PC-9 (cell line): ENCODE data around the gene EIF5.

Source experiments
- EZH2 ChIP-seq: fragments of 200-600 bp; sonication (generic); IDR thresholded peaks from 2 replicates; pipeline ENCODE4 v1.8.0; 2017; ENCODE audit warnings: antibody characterized with exemption, low read depth
- TF ChIP-seq, protein P1 (sequence below): fragments of 200-600 bp; sonication (generic); conservative IDR thresholded peaks from 2 replicates; pipeline ENCODE4 v1.6.1; 2017; ENCODE audit warnings: mixed run types, antibody characterized with exemption, mild to moderate bottlenecking, moderate library complexity

DNA sequence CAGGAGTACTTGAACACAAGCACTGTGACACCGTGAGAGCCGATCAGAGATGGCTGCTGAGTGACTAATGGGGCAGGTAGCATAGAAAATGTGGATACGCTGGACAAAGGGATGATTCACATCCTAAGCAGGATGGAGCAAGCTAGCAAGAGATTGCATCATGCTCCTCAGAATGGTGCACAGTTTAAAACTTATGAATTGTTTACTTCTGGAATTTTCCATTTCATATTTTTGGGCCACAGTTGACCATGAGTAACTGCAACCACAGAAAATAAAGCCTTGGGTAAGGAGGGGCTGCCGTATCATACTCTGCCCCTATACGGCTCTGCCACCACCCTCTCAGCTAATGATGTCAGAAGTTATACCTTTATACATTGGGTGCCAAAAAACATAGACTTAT, 27.8 kb downstream of the EIF5 start:
- TF ChIP-seq, protein P1, sequence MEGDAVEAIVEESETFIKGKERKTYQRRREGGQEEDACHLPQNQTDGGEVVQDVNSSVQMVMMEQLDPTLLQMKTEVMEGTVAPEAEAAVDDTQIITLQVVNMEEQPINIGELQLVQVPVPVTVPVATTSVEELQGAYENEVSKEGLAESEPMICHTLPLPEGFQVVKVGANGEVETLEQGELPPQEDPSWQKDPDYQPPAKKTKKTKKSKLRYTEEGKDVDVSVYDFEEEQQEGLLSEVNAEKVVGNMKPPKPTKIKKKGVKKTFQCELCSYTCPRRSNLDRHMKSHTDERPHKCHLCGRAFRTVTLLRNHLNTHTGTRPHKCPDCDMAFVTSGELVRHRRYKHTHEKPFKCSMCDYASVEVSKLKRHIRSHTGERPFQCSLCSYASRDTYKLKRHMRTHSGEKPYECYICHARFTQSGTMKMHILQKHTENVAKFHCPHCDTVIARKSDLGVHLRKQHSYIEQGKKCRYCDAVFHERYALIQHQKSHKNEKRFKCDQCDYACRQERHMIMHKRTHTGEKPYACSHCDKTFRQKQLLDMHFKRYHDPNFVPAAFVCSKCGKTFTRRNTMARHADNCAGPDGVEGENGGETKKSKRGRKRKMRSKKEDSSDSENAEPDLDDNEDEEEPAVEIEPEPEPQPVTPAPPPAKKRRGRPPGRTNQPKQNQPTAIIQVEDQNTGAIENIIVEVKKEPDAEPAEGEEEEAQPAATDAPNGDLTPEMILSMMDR = no peak
- no peak for TF ChIP-seq EZH2
